Measurements from ENCODE around the gene C19orf81. TPM values are rescaled to one million over a fixed set of nuclear protein-coding genes. Genes with fewer than 3 reads are reported as not detected.

The C19orf81 gene
- total and polyA plus RNA-seq, 2 of the 8 experiments (the other 6 are each of a cell fraction or from before 2014, with no cell fraction given) = 11.7 to 13.0 TPM

- TF ChIP-seq TCF12 (IDR thresholded peaks at IDR 0.05; ENCODE audit: low read depth, low read length) (no peak), JUN (IDR thresholded peaks at IDR 0.05; ENCODE audit: low read depth, low read length) (no peak), RBBP5 (IDR thresholded peaks at IDR 0.05; ENCODE audit: borderline replicate concordance, low read depth, low read length) (peak; percentile 49; the same call in 1 of the 2 replicates), SIN3A (conservative IDR thresholded peaks at IDR 0.05 in 1 of 2, IDR thresholded peaks at IDR 0.05 in 1 of 2; ENCODE audit: low read depth in 1 of 2, low read length in 2 of 2) (no peak), KDM4A (IDR thresholded peaks at IDR 0.05; ENCODE audit: low read depth, low read length, severe bottlenecking) (peak; percentile 65), TEAD4 (IDR thresholded peaks at IDR 0.05; ENCODE audit: low read depth, low read length) (peak; percentile 57; the same call in 1 of the 2 replicates), SP1 (IDR thresholded peaks at IDR 0.05; ENCODE audit: low read depth, low read length) (peak; percentile 79; the same call in 1 of the 2 replicates), CHD2 (IDR thresholded peaks at IDR 0.05; ENCODE audit: low read length) (no peak), TAF1 (IDR thresholded peaks at IDR 0.05; ENCODE audit: low read depth, low read length) (peak; percentile 52; the same call in 1 of the 2 replicates), HDAC6 (IDR thresholded peaks at IDR 0.05; ENCODE audit: low read depth, low read length) (no peak), KDM1A (IDR thresholded peaks at IDR 0.05; ENCODE audit: borderline replicate concordance, low read length) (no peak), SIX5 (IDR thresholded peaks at IDR 0.05; ENCODE audit: low read depth, low read length) (peak; percentile 97), EZH2 (IDR thresholded peaks at IDR 0.05; ENCODE audit: low read depth, low read length, severe bottlenecking) (no peak), YY1 (IDR thresholded peaks at IDR 0.05; ENCODE audit: low read depth, low read length) (peak; percentile 77)
Observed at GRCh38 chr19:50649433-50650391, at the start of gene C19orf81 (continued).
